Upper lobe of left lung (tissue), 6 donors: ENCODE data around the gene FOXJ2. TPM values are rescaled to one million over a fixed set of nuclear protein-coding genes. Genes with fewer than 3 reads are reported as not detected.
"Not testable (repeated sequence)": the region's sequence is repeated elsewhere in the genome, so short reads cannot be mapped to it uniquely, and the experiment has no call there.

Experiments
- ATAC-seq, 2 donors: fragments of 200-7000 bp; cut with Tn5 transposase; one replicate each; pipeline ENCODE4 v1.9.1; 2022; ENCODE audit warnings: mild to moderate bottlenecking in 2 of 2, moderate library complexity in 2 of 2; ENCODE audit not compliant: low FRiP score in 2 of 2
- DNase-seq, 2 donors: peaks; one replicate each; pipeline ENCODE4 v3.0.0-alpha.2; 2019 to 2020
- H3K27ac ChIP-seq, 4 donors: fragments of 200-600 bp; sonication (generic); one replicate each; pipeline ENCODE4 v1.5.1; 2016 to 2019
- H3K27me3 ChIP-seq, 4 donors: fragments of 200-600 bp; sonication (generic); one replicate each; pipeline ENCODE4 v1.5.1; 2017 to 2019
- H3K36me3 ChIP-seq, 4 donors: fragments of 200-600 bp; sonication (generic); one replicate each; pipeline ENCODE4 v1.5.1; 2016 to 2019
- H3K4me1 ChIP-seq, 4 donors: fragments of 200-600 bp; sonication (generic); one replicate each; pipeline ENCODE4 v1.5.1; 2018 to 2019
- H3K4me3 ChIP-seq, 4 donors: fragments of 200-600 bp; sonication (generic); one replicate each; pipeline ENCODE4 v1.5.1; 2017 to 2019; ENCODE audit warnings: mild to moderate bottlenecking in 2 of 4, moderate library complexity in 1 of 4
- H3K9me3 ChIP-seq, 4 donors: fragments of 200-600 bp; sonication (generic); one replicate each; pipeline ENCODE4 v1.5.1; 2018 to 2019
- CTCF ChIP-seq, 6 experiments: fragments of 450-650 bp in 4 of 6; fragments of 200-600 bp in 2 of 6; sonication (generic) in 2 of 6; IDR thresholded peaks; one replicate each; pipeline ENCODE4 v1.5.1; 2016 to 2019; ENCODE audit warnings: antibody characterized with exemption in 6 of 6
- EP300 ChIP-seq, 4 donors: sonication (generic); formaldehyde crosslinking; IDR thresholded peaks; one replicate each; pipeline ENCODE4 v1.5.1; 2017; ENCODE audit warnings: antibody characterized with exemption in 4 of 4, control low read depth in 2 of 4
- POLR2A ChIP-seq, 4 donors: fragments of 450-650 bp; IDR thresholded peaks; one replicate each; pipeline ENCODE4 v1.5.1; 2016 to 2017; ENCODE audit warnings: antibody characterized with exemption in 4 of 4, mild to moderate bottlenecking in 2 of 4
- POLR2AphosphoS5 ChIP-seq, 2 donors: sonication (generic); formaldehyde crosslinking; IDR thresholded peaks; one replicate each; pipeline ENCODE4 v1.5.1; 2017; ENCODE audit warnings: antibody characterized with exemption in 2 of 2
- WGBS, 2 donors: methylation state at CpG; one replicate each; pipeline ENCODE4 v1.1.5; 2017 to 2018; 5-methylcytosine and 5-hydroxymethylcytosine counted together
- total RNA-seq, 6 donors: library from RNA; depleted of rRNA in 4 of 6; stranded (reverse); fragments of >200 nt in 4 of 6; gene quantifications; one replicate each; pipeline versions ENCODE4 v1.1.0 to v1.2.1, GENCODE V29; 2016 to 2021
- donor health status: DM: no; HTN: no; CAD: no; lungs with moderate emphysema.
- donor health status: DM: no; HTN: yes; CAD: no; lungs with severe emphysema.

The FOXJ2 gene
- total RNA-seq, 6 donors from 2014 or later, result 14.7 to 25.1 (median 18.4) TPM

- peak in 1 of 2 donors; percentile 97 for DNase-seq
- Histone ChIP-seq H3K4me1 (peaks cover 0 to 8% (median 3%) of the 10 kb centered on the region in 4 donors), H3K4me3 (peak overlapping the region; percentile 40 to 73 (median 66)), H3K27me3 (no peaks in the 10 kb centered on the region), H3K27ac (peak overlapping the region; percentile 97 to 100 (median 99)), H3K9me3 (no peaks in the 10 kb centered on the region), H3K36me3 (peaks cover 0 to 3% (median 0%) of the 10 kb centered on the region in 4 donors)
- TF ChIP-seq POLR2AphosphoS5 (IDR thresholded peaks at IDR 0.05) (peak; percentile 64 to 86), POLR2A (IDR thresholded peaks at IDR 0.05) (peak in 1 of 4 donors; percentile 12), CTCF (IDR thresholded peaks at IDR 0.05) (no peak), EP300 (IDR thresholded peaks at IDR 0.05) (peak in 1 of 4 donors; percentile 53)
- peak; percentile 99 to 100 for ATAC-seq
- WGBS, 2 donors, result 0 to 1% methylated on average over 17 to 27 of the region's 27 CpGs
Observed at GRCh38 chr12:8026291-8026900, 6.1 kb upstream of the FOXJ2 start.

- H3K4me1 ChIP-seq, result peaks cover 2 to 15% (median 6%) of the 10 kb centered on the region in 4 donors
- peaks cover 0 to 3% (median 0%) of the 10 kb centered on the region in 4 donors for H3K36me3 ChIP-seq
- ATAC-seq, result no peak
- H3K27ac ChIP-seq, result no peak overlapping the region
- H3K27me3 ChIP-seq, result no peaks in the 10 kb centered on the region
- WGBS, 2 donors, result 73 to 78% methylated on average over 5 of the region's 5 CpGs
- H3K9me3 ChIP-seq, result no peaks in the 10 kb centered on the region
- DNase-seq, result no peak
- H3K4me3 ChIP-seq, result peak overlapping the region in 2 of 4 donors; percentile 65 to 68
- TF ChIP-seq POLR2A (IDR thresholded peaks at IDR 0.05) (no peak), POLR2AphosphoS5 (IDR thresholded peaks at IDR 0.05) (no peak), CTCF (IDR thresholded peaks at IDR 0.05) (no peak), EP300 (IDR thresholded peaks at IDR 0.05) (no peak)
Observed at GRCh38 chr12:8027856-8028255, 4.7 kb upstream of the FOXJ2 start.

GRCh38 chr12:8028267-8028666 lies 4.2 kb upstream of the FOXJ2 start:
- H3K36me3 ChIP-seq, result peaks cover 0 to 3% (median 0%) of the 10 kb centered on the region in 4 donors
- ATAC-seq, result no peak
- no peak overlapping the region for H3K27ac ChIP-seq
- TF ChIP-seq CTCF (IDR thresholded peaks at IDR 0.05) (no peak), POLR2A (IDR thresholded peaks at IDR 0.05) (no peak), POLR2AphosphoS5 (IDR thresholded peaks at IDR 0.05) (no peak), EP300 (IDR thresholded peaks at IDR 0.05) (no peak)
- no peak for DNase-seq
- peaks cover 3 to 15% (median 6%) of the 10 kb centered on the region in 4 donors for H3K4me1 ChIP-seq
- no peaks in the 10 kb centered on the region for H3K27me3 ChIP-seq
- H3K4me3 ChIP-seq, result no peak overlapping the region
- H3K9me3 ChIP-seq, result no peaks in the 10 kb centered on the region
- 95 to 96% methylated on average over 15 of the region's 15 CpGs for WGBS, 2 donors

- DNase-seq (no peak), ATAC-seq (no peak)
- no peaks in the 10 kb centered on the region for H3K9me3 ChIP-seq
- no peak overlapping the region for H3K27ac ChIP-seq
- H3K4me1 ChIP-seq, result peaks cover 22 to 34% (median 24%) of the 10 kb centered on the region in 4 donors
- no peaks in the 10 kb centered on the region for H3K27me3 ChIP-seq
- no peak for TF ChIP-seq EP300 (IDR thresholded peaks at IDR 0.05)
- TF ChIP-seq POLR2AphosphoS5 (IDR thresholded peaks at IDR 0.05), result no peak
- TF ChIP-seq POLR2A (IDR thresholded peaks at IDR 0.05), result no peak
- TF ChIP-seq CTCF (IDR thresholded peaks at IDR 0.05), result no peak
- no peak overlapping the region for H3K4me3 ChIP-seq
- peaks cover 0 to under 1% (median 0%) of the 10 kb centered on the region in 4 donors for H3K36me3 ChIP-seq
- WGBS, 2 donors, result 74 to 82% methylated on average over 3 of the region's 3 CpGs
Observed at GRCh38 chr12:8030189-8030588, 2.3 kb upstream of the FOXJ2 start.

- ATAC-seq, H3K27me3 ChIP-seq, H3K9me3 ChIP-seq, H3K36me3 ChIP-seq, H3K27ac ChIP-seq, H3K4me3 ChIP-seq: not testable (repeated sequence)
- DNase-seq, result peak in 1 of 2 donors; percentile 59
- peaks cover 28 to 38% (median 32%) of the 10 kb centered on the region in 4 donors for H3K4me1 ChIP-seq
- whole genome bisulfite sequencing, 2 donors, result 95 to 97% methylated on average over 23 of the region's 23 CpGs
Observed at GRCh38 chr12:8031017-8031416, 1.5 kb upstream of the FOXJ2 start.
